ENCODE measurements around the gene PCCA.
"Not testable (repeated sequence)": the region's sequence is repeated elsewhere in the genome, so short reads cannot be mapped to it uniquely, and the experiment has no call there.

Gene PCCA

GRCh38 chr13:100365680-100366079 lies 276.8 kb downstream of the PCCA start:
- DNase-seq, result no peak

GRCh38 chr13:100378533-100378932 lies 289.6 kb downstream of the PCCA start:
- DNase-seq, result no peak

GRCh38 chr13:100381595-100382224 lies 292.8 kb downstream of the PCCA start:
- no peak for DNase-seq

- DNase-seq, result no peak
These were observed 293.9 kb downstream of the PCCA start for GRCh38 chr13:100382785-100383184.

- DNase-seq, result no peak
These were observed 298.5 kb downstream of the PCCA start for GRCh38 chr13:100387416-100387815.

- DNase-seq, result not testable (repeated sequence)
These were observed 299.3 kb downstream of the PCCA start for GRCh38 chr13:100388150-100388549.

GRCh38 chr13:100388923-100389322 lies 300.0 kb downstream of the PCCA start:
- no peak for DNase-seq

- DNase-seq, result no peak
These were observed 300.7 kb downstream of the PCCA start for GRCh38 chr13:100389617-100390016.

- no peak for DNase-seq
These were observed 304.1 kb downstream of the PCCA start for GRCh38 chr13:100392709-100393630.

- no peak for DNase-seq
These were observed 305.3 kb downstream of the PCCA start for GRCh38 chr13:100394005-100394695.

GRCh38 chr13:100395698-100396373 lies 306.9 kb downstream of the PCCA start:
- no peak for DNase-seq

GRCh38 chr13:100396776-100397175 lies 307.9 kb downstream of the PCCA start:
- DNase-seq, result peak in 1 of 2 experiments; percentile 18

GRCh38 chr13:100397627-100398026 lies 308.7 kb downstream of the PCCA start:
- DNase-seq, result no peak

- peak in 1 of 2 experiments; percentile 53 for DNase-seq
These were observed 309.5 kb downstream of the PCCA start for GRCh38 chr13:100398360-100398759.

- peak; percentile 59 to 90 for DNase-seq
These were observed 310.6 kb downstream of the PCCA start for GRCh38 chr13:100399455-100399854.

- DNase-seq, result peak in 1 of 2 experiments; percentile 17
These were observed 314.8 kb downstream of the PCCA start for GRCh38 chr13:100403675-100404074.

GRCh38 chr13:100409132-100409531 lies 320.2 kb downstream of the PCCA start:
- peak in 1 of 2 experiments; percentile 13 for DNase-seq

GRCh38 chr13:100423375-100423774 lies 334.5 kb downstream of the PCCA start:
- DNase-seq, result no peak

- peak in 1 of 2 experiments; percentile 63 for DNase-seq
These were observed 340.1 kb downstream of the PCCA start for GRCh38 chr13:100428986-100429385.

GRCh38 chr13:100432611-100433010 lies 343.7 kb downstream of the PCCA start:
- DNase-seq, result no peak

GRCh38 chr13:100433475-100433874 lies 344.6 kb downstream of the PCCA start:
- no peak for DNase-seq

- DNase-seq, result no peak
These were observed 345.3 kb downstream of the PCCA start for GRCh38 chr13:100434010-100434763.
